Uterus (tissue), 4 donors: ENCODE data around the gene SRSF10. TPM values are rescaled to one million over a fixed set of nuclear protein-coding genes. Genes with fewer than 3 reads are reported as not detected.

Experiments
- DNase-seq, 2 donors: peaks; one replicate each; pipeline ENCODE4 v3.0.0-alpha.2; 2019 to 2020
- H3K27ac ChIP-seq, 2 donors: fragments of 200-600 bp; sonication (generic); 1 replicate in 1 of 2; 2 replicates in 1 of 2; pipeline ENCODE4 v1.5.1; 2016 to 2018
- H3K27me3 ChIP-seq, 2 donors: fragments of 200-600 bp; sonication (generic); one replicate each; pipeline ENCODE4 v1.5.1; 2018 to 2019; ENCODE audit warnings: control low read depth in 1 of 2
- H3K36me3 ChIP-seq, 2 donors: fragments of 200-600 bp; sonication (generic); one replicate each; pipeline ENCODE4 v1.5.1; 2019; ENCODE audit warnings: control low read depth in 1 of 2
- H3K4me1 ChIP-seq, 2 donors: fragments of 200-600 bp; sonication (generic); one replicate each; pipeline ENCODE4 v1.5.1; 2018 to 2019; ENCODE audit warnings: control low read depth in 1 of 2
- H3K4me3 ChIP-seq, 2 donors: fragments of 200-600 bp; sonication (generic); 1 replicate in 1 of 2; 2 replicates in 1 of 2; pipeline ENCODE4 v1.5.1; 2018 to 2019; ENCODE audit warnings: mild to moderate bottlenecking in 1 of 2
- H3K9me3 ChIP-seq, 2 donors: fragments of 200-600 bp; sonication (generic); one replicate each; pipeline ENCODE4 v1.5.1; 2019; ENCODE audit warnings: control low read depth in 1 of 2
- CTCF ChIP-seq, 4 experiments: fragments of 200-600 bp in 2 of 4; fragments of 450-650 bp in 2 of 4; sonication (generic) in 2 of 4; IDR thresholded peaks; one replicate each; pipeline ENCODE4 v1.5.1; 2016 to 2019; ENCODE audit warnings: antibody characterized with exemption in 4 of 4, mild to moderate bottlenecking in 2 of 4, moderate library complexity in 1 of 4
- POLR2A ChIP-seq, 2 donors: fragments of 450-650 bp; IDR thresholded peaks; one replicate each; pipeline ENCODE4 v1.6.1; 2016; ENCODE audit warnings: antibody characterized with exemption in 2 of 2, mild to moderate bottlenecking in 1 of 2, moderate library complexity in 1 of 2
- intact Hi-C: fragments of 100-400 bp; cut with DNase I; formaldehyde crosslinking; loops from one replicate; pipeline ENCODE4 v1.15.1; 2023; ENCODE audit warnings: low total_unique reads
- total RNA-seq, 4 donors: library from RNA; depleted of rRNA in 3 of 4; stranded (reverse); fragments of >200 nt in 3 of 4; gene quantifications; one replicate each; pipeline versions ENCODE4 v1.1.0 to v1.2.4, GENCODE V29; 2014 to 2023
- donor health status: DM: yes; HTN: yes; CAD: no.

The SRSF10 gene
- total RNA-seq, 4 donors from 2014 or later, result 105 to 198 (median 162) TPM

DNA sequence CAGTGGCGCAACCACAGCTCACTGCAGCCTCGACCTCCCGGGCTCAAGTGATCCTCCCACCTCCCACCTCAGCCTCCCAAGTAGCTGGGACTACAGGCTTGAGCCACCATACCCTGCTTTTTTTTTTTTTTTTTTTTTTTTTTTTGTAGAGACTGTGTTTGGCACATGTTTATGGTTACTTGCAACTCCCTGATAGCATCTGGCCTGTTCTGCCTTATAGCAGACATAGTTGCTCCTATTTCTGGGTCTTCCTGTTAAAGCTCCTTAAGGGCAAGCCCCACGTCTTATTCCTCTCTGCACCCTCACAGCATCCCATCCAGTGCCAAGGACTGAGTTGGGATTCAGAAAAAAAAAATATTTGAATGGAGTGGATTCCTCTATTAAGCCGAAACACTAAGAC lies 49.9 kb downstream of the SRSF10 start:
- DNase-seq, result no peak
- intact Hi-C loops, result no loop called here
- no peaks in the 10 kb centered on the region for H3K27me3 ChIP-seq
- no peaks in the 10 kb centered on the region for H3K4me1 ChIP-seq
- H3K4me3 ChIP-seq, result no peak overlapping the region
- H3K36me3 ChIP-seq, result no peaks in the 10 kb centered on the region
- no peaks in the 10 kb centered on the region for H3K9me3 ChIP-seq
- peak overlapping the region; percentile 45 to 81 for H3K27ac ChIP-seq
- no peak for TF ChIP-seq CTCF (IDR thresholded peaks at IDR 0.05)
- TF ChIP-seq POLR2A (IDR thresholded peaks at IDR 0.05), result no peak

DNA sequence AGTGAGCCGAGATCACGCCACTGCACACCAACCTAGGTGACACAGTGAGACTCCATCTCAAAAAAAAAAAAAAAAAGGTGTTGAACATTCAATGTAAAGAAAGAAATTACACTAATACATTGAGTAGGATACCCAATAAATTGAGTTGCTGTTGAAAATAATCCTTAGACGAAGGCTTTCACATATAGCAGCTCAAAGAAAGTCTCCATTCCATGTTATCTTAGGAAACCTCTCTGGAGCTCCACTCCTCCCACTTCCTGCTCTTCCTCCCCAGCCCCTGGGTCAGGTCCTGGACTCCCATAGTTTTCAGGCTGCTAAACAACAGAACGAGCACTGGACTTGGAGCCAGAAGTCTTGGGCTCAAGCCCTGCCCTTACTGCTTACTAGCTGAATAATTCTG lies 51.3 kb downstream of the SRSF10 start:
- Histone ChIP-seq H3K36me3 (no peaks in the 10 kb centered on the region), H3K27ac (no peak overlapping the region), H3K4me3 (no peak overlapping the region), H3K4me1 (no peaks in the 10 kb centered on the region), H3K9me3 (no peaks in the 10 kb centered on the region), H3K27me3 (no peaks in the 10 kb centered on the region)
- no peak for DNase-seq
- TF ChIP-seq POLR2A (IDR thresholded peaks at IDR 0.05), result no peak
- TF ChIP-seq CTCF (IDR thresholded peaks at IDR 0.05), result no peak
- intact Hi-C loops, result no loop called here

DNA sequence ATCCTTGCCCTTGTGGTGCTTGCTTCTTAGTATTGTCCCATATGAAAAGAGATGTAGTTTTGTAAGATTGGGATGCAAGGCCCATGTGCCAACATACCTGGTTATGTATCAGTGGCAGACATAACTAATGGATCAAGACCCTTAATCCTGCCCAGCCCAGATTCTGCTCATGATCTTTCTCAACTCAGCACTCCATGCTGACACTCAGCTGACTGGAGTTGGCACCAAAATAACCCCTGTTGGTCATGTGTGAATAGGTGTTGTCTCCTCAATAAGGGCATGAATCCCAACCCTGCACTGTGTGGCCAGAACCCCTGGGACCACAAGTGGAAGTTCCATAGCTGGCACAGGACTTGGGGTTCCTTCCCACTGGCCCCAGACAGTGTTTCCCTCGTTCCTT lies 53.0 kb downstream of the SRSF10 start:
- Histone ChIP-seq H3K36me3 (no peaks in the 10 kb centered on the region), H3K9me3 (no peaks in the 10 kb centered on the region), H3K4me3 (no peak overlapping the region), H3K4me1 (no peaks in the 10 kb centered on the region), H3K27me3 (no peaks in the 10 kb centered on the region), H3K27ac (no peak overlapping the region)
- intact Hi-C loops, result no loop called here
- no peak for TF ChIP-seq POLR2A (IDR thresholded peaks at IDR 0.05)
- no peak for TF ChIP-seq CTCF (IDR thresholded peaks at IDR 0.05)
- DNase-seq, result no peak

DNA sequence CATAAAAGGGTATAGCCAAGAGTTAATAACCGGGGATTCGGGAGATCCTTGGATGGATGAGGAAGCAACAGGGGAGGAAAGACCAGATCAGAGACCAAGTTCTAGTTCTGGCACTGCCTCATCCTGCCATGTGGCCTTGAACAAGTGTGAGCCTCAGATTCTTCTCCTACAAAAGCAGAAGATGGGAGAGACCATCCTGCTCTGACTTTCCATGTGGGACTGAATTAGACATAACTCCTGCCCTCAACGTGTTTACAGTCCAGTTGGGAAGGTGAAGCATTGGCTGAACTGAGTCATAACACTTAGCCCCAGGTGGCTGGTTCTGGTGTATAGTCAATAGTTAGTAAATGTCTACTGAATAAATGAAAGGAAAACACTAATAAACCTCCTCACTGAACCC lies 54.8 kb downstream of the SRSF10 start:
- H3K4me3 ChIP-seq, result no peak overlapping the region
- H3K27ac ChIP-seq, result no peak overlapping the region
- TF ChIP-seq POLR2A (IDR thresholded peaks at IDR 0.05) (no peak), CTCF (IDR thresholded peaks at IDR 0.05) (no peak)
- H3K27me3 ChIP-seq, result no peaks in the 10 kb centered on the region
- intact Hi-C loops, result no loop called here
- H3K9me3 ChIP-seq, result no peaks in the 10 kb centered on the region
- H3K4me1 ChIP-seq, result peaks cover 0 to under 1% of the 10 kb centered on the region in 2 donors
- no peak for DNase-seq
- no peaks in the 10 kb centered on the region for H3K36me3 ChIP-seq

- no peak overlapping the region for H3K27ac ChIP-seq
- DNase-seq, result no peak
- intact Hi-C loops, result no loop called here
Observed at GRCh38 chr1:23924601-23925000, 55.5 kb downstream of the SRSF10 start.

More at GRCh38 chr1:23924601-23925000, 55.5 kb downstream of the SRSF10 start:
- Histone ChIP-seq H3K4me1 (peaks cover 0 to 4% of the 10 kb centered on the region in 2 donors), H3K36me3 (no peaks in the 10 kb centered on the region), H3K4me3 (no peak overlapping the region), H3K9me3 (no peaks in the 10 kb centered on the region), H3K27me3 (no peaks in the 10 kb centered on the region)
- no peak for TF ChIP-seq POLR2A (IDR thresholded peaks at IDR 0.05)
- no peak for TF ChIP-seq CTCF (IDR thresholded peaks at IDR 0.05)
